GM19438 (cell line): Measurements from ENCODE around the gene SLIT1.

Experiments used
- ATAC-seq: cut with Tn5 transposase; IDR thresholded peaks from one replicate; pipeline ENCODE4 v1.9.1; 2021; ENCODE audit warnings: low read depth; ENCODE audit not compliant: unreplicated experiment

SLIT1 gene

GRCh38 chr10:97069026-97069425, 116.7 kb downstream of the SLIT1 start:
- ATAC-seq, result no peak

- no peak for ATAC-seq
Measured at GRCh38 chr10:97067716-97068391, 117.9 kb downstream of the SLIT1 start.

DNA sequence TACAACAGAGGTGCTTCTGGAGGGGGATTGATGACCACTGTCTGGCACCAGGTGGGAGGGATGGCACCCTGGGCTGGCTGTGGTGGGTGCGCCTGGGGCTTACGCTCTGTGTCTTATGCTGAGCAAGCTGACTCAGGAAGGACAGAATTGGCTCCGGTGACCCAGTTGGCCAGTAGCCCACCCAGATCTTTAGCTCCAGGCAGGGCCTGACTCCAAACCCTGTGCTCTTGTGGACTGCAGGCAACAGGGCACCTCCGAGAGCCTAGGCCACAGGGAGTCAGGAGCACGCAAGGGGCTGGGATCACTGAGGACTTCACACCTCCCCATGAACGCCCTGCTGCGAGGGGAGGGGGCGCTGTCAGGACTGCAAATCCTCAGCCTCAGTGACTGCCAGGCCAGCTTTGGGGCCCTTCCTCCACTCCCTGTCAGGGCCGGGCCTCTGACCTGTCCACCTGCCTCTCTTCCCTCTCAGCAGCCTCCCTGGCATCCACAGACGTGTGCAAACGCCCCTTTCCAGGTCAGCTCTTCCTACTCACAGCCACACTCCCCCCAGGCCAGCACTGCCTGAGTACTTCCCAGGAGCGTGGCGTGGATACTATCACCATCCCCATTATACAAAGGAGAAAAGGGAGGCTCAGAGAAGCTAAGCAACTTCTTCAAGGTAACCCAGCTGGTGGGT, 118.7 kb downstream of the SLIT1 start:
- ATAC-seq, result no peak

- no peak for ATAC-seq
Measured at GRCh38 chr10:97065686-97066660, 119.8 kb downstream of the SLIT1 start.

- no peak for ATAC-seq
Measured at GRCh38 chr10:97065128-97065527, 120.6 kb downstream of the SLIT1 start.

DNA sequence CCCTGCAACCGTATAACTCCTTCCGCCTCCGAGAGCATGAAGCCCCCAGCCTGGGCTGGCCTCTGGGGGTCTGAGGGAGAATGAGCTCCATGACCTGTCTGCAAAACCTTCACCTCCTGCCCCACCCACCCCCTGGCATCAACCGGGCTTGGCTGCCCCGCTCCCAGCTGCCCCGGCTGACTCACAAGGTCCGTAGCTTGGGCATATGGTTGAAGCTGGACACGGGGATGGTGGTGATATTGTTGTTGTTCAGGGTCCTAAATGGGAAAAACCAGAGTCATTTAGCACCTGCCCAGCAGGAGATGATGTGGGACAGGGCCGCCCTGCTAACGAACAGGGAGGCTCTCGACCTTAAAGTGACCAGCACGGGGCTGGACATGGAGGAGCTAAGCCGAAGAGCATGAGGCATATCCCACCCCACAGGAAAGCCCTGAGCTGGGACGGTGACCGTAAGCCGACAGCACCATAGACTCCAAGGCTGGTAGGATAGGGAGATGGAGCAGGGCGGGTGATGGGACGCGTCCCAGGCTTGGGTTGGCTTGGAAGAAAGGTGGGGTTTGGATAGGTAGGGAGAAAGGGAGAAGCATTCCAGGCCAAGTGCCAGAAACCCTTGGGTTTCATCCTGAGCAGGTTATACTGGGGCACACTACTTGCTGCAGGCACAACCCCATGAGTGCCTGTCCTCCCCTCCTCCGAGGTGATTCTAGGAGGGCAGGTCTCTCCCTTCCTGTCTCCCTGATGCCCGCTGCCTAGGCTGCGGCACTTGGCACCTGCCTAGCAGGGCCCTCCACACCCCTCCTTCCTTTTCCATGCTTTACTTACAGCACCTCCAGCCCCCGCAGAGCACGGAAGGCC, 121.5 kb downstream of the SLIT1 start:
- no peak for ATAC-seq

DNA sequence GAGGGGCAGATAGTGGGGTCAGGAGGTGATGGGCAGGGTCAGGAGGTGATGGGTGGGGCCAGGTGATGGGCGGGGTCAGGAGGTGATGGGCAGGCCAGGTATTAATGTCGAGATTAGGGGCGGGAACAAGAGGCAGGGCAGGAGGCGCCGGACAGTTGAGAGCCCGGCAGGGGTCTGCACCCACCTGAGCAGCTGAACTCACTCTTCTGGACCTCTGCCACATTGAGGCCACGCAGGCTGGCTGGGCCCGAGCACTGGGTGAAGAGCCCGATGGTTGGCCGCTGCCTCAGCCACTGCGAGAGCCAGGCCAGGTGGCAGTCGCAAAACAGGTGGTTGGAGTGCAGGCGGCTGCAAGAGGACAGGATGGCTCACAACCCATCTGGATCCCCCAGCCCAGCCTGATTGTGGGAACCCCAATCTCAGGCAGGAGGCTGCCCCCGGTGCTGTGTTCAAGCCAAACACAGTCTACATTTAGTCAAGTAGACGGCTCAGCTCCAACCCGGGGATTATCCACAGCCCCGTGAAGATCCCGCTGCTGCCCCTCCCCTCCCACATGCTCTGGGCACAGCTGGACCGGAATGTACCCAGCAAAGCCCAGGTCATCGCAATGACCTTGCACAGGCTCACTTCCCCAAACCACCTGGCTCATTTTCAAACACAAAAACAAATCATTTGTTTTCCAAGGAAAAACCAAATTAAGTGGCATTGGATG, 122.3 kb downstream of the SLIT1 start:
- ATAC-seq, result no peak

DNA sequence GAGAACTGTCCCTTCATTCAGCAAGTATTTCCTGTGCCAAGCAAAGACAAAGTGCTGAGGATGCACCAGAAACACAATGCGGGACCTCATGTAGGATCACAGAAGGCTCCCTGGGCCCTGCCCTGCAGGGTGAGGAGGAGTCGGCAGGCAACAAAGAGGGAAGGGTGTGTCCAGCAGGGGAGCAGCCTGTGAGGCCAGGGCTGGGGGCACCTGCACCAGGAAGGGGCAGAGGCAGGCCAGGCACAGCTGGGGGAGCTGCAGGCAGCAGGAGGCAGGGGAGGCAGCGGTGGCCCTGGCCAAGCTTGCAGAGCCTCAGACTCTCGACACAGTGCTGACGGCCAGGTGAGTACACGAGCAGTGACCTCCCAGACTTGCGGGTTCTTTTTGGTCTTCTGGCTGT, 123.3 kb downstream of the SLIT1 start:
- no peak for ATAC-seq

- no peak for ATAC-seq
Measured at GRCh38 chr10:97062046-97062445, 123.7 kb downstream of the SLIT1 start.

DNA sequence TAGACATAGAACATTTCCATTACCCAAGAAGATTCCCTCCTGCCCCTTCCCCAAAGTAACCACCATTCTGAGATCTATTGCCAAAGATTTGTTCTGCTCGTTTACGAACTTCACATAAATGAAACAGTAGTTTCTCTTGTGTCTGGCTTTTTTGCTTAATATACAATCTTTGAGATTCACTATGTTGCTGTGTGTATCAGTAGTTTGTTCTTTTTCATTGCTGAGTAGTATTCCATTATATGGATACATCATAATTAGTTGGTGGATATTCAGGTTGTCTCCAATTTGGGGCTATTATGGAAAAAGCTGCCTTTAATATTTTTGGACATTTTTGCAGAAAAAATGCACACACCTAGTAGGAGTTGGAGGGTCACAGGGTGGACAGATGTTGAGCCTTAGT, 124.3 kb downstream of the SLIT1 start:
- no peak for ATAC-seq

DNA sequence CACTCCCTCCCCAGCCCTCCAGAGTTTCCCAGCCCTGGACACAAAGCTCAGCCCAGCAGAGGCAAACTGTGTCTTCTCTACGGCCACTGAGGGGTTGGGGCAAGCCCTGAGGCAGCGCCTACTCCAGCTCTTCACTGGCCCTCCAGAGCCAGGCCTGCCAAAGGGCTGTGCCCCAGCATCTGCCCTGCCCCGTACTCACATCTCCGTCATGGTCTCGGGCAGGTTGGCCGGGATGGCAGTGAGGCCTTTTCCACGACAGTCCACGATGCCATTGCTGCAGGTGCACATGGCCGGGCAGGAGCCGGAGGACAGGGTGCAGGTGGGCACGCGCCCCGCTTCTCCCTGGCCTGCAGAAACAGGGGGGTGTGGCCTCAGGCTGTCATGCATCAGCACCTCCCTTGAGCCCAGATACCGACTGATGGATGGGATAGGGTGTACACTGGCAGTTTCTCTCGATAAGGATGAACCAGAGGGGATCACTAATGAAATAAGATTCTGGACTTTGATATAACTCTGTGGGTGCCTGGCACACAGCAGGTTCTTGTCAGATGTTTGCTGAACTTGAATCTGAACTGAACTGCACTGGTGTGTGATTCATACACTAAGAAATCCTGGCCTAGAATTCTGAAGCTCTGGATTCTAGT, 125.2 kb downstream of the SLIT1 start:
- ATAC-seq, result no peak

DNA sequence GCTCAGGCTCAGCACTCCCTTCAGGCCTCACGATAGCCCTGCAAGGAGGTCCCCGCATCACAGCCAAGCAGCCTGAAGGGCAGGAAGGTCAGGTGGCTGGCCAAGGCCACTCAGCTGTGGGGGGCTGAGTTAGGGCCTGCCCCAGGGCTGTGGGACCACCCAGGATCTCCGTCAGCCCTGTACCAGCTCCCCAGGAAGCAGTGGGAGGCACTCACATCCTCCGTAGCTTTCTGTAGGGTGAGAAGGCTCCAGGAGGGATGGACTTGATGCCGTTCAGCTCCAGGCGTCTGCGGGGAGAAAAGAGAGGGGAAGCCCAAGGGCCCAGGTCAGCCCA, 125.9 kb downstream of the SLIT1 start:
- ATAC-seq, result no peak

DNA sequence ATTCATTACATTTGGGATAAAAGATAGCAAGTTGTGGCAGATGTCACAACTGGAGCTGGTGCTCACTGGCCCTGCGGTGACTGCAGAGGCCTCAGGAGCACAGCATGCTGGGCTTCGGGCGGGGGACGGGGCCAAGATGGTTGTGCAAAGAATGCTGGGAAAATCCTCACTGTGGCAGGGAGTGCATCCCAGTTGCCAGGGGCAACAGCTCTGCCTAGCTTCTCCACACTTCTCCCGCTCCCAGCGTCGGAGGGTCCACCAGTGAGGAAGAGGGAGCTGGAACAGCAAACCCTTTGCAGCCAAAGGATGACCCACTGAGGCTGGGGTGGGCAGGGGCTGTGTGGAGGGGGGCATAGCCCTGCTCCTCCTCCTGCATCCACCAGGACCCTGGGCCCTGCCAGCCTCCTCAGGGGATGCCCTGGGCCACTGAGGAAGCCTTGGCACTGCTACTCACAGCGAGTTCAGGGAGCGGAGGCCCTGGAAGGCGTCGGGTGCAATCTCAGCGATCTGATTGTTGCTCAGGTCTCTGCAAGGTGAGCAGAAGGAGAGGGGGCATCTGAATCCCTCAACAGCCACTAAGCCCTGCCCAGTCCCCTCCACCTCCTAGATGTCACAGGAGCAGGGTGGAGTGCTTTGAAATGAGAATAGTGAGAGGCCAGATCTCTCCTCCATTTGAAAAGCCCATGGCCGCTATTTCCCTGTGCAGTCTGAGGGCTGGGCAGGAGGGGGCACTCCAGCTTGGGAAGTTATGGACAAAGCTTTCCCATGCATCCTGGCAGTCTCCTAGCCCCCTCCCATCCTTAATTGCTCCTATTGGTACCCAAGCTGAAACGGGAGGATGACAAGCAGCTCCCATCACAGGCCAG, 126.5 kb downstream of the SLIT1 start:
- no peak for ATAC-seq

- ATAC-seq, result no peak
Measured at GRCh38 chr10:97058521-97058920, 127.2 kb downstream of the SLIT1 start.

- ATAC-seq, result no peak
Measured at GRCh38 chr10:97057491-97058235, 128.1 kb downstream of the SLIT1 start.

GRCh38 chr10:97056003-97056630, 129.6 kb downstream of the SLIT1 start:
- no peak for ATAC-seq

DNA sequence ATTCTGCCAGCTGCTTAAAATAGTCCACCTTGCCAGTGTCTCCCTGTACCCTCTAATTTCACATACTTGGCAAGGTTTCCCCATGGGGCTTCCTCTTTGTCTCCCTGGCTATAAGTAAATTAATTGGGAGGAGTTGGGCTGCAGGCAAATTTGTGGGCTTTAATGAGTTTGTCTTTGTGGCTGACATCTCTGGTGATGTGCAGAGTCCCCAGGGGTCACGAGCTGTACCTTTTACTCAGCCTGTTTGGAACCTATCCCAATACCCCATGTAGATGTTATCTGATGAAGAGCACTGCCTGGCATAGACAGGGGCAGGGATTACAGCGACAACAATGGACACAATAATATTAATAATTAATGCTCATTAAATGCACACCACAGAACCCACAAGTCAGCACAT, 132.5 kb downstream of the SLIT1 start:
- no peak for ATAC-seq
